H9 (cell line): Measurements from ENCODE around the gene AHSP. TPM values are rescaled to one million over a fixed set of nuclear protein-coding genes. Genes with fewer than 3 reads are reported as not detected.

Experiments
- DNase-seq: peaks from one replicate; pipeline ENCODE4 v3.0.0-alpha.2; 2017
- H2AFZ ChIP-seq: one replicate; pipeline ENCODE4 v1.6.1; 2013; ENCODE audit warnings: mild to moderate bottlenecking, low read length, control low read depth, moderate library complexity
- H2AK5ac ChIP-seq: 2 replicates; pipeline ENCODE4 v1.6.1; 2013; ENCODE audit warnings: low read length, control low read depth, mixed read lengths; ENCODE audit not compliant: insufficient read length
- H2BK120ac ChIP-seq: one replicate; pipeline ENCODE4 v1.6.1; 2013; ENCODE audit warnings: low read depth, mild to moderate bottlenecking, low read length, control low read depth, inconsistent platforms; ENCODE audit not compliant: poor library complexity, severe bottlenecking
- H2BK12ac ChIP-seq: 2 replicates; pipeline ENCODE4 v1.6.1; 2013; ENCODE audit warnings: low read length, control low read depth, mixed read lengths, low read depth; ENCODE audit not compliant: insufficient read length
- H2BK15ac ChIP-seq: 2 replicates; pipeline ENCODE4 v1.6.1; 2013; ENCODE audit warnings: low read depth, low read length, control low read depth
- H2BK20ac ChIP-seq: one replicate; pipeline ENCODE4 v1.6.1; 2013; ENCODE audit warnings: low read depth, mild to moderate bottlenecking, low read length, control low read depth, inconsistent platforms; ENCODE audit not compliant: poor library complexity, severe bottlenecking
- H2BK5ac ChIP-seq: 2 replicates; pipeline ENCODE4 v1.6.1; 2013; ENCODE audit warnings: low read length, control low read depth, mixed read lengths; ENCODE audit not compliant: insufficient read length
- H3K14ac ChIP-seq: 2 replicates; pipeline ENCODE4 v1.6.1; 2013; ENCODE audit warnings: low read length, control low read depth; ENCODE audit not compliant: insufficient read depth
- H3K18ac ChIP-seq: 2 replicates; pipeline ENCODE4 v1.6.1; 2013; ENCODE audit warnings: low read depth, mild to moderate bottlenecking, mixed read lengths, low read length, control low read depth; ENCODE audit not compliant: insufficient read length
- H3K23ac ChIP-seq: 2 replicates; pipeline ENCODE4 v1.6.1; 2013; ENCODE audit warnings: low read length, control low read depth, mixed read lengths, low read depth; ENCODE audit not compliant: insufficient read length
- H3K23me2 ChIP-seq: 2 replicates; pipeline ENCODE4 v1.6.1; 2013; ENCODE audit warnings: low read depth, mild to moderate bottlenecking, mixed read lengths, low read length, control low read depth; ENCODE audit not compliant: insufficient read length, poor library complexity, severe bottlenecking
- H3K27ac ChIP-seq: 2 replicates; pipeline ENCODE4 v1.5.1; 2013; ENCODE audit warnings: low read length, control low read depth, mixed read lengths, low read depth; ENCODE audit not compliant: insufficient read length
- H3K27me3 ChIP-seq: 2 replicates; pipeline ENCODE4 v1.6.1; 2013; ENCODE audit warnings: low read length, control low read depth, inconsistent platforms; ENCODE audit not compliant: insufficient read depth
- H3K4ac ChIP-seq: 2 replicates; pipeline ENCODE4 v1.6.1; 2013; ENCODE audit warnings: low read depth, mild to moderate bottlenecking, control low read depth, inconsistent platforms, low read length, moderate library complexity
- H3K4me1 ChIP-seq: 2 replicates; pipeline ENCODE4 v1.6.1; 2013; ENCODE audit warnings: low read length, control low read depth, inconsistent platforms; ENCODE audit not compliant: insufficient read depth
- H3K4me2 ChIP-seq: 2 replicates; pipeline ENCODE4 v1.6.1; 2013; ENCODE audit warnings: low read length, control low read depth, mixed read lengths; ENCODE audit not compliant: insufficient read length, insufficient read depth
- H3K56ac ChIP-seq: 2 replicates; pipeline ENCODE4 v1.6.1; 2013; ENCODE audit warnings: low read depth, mild to moderate bottlenecking, mixed read lengths, low read length, control low read depth; ENCODE audit not compliant: insufficient read length
- H3K79me1 ChIP-seq: 2 replicates; pipeline ENCODE4 v1.6.1; 2013; ENCODE audit warnings: low read depth, mild to moderate bottlenecking, moderate library complexity, low read length, control low read depth, inconsistent platforms; ENCODE audit not compliant: insufficient read depth, poor library complexity, severe bottlenecking
- H3K79me2 ChIP-seq: 2 replicates; pipeline ENCODE4 v1.6.1; 2013; ENCODE audit warnings: low read length, control low read depth, inconsistent platforms; ENCODE audit not compliant: insufficient read depth
- H3K9ac ChIP-seq: 2 replicates; pipeline ENCODE4 v1.6.1; 2013; ENCODE audit warnings: low read length, control low read depth, mixed read lengths; ENCODE audit not compliant: insufficient read length; ENCODE audit errors: extremely low read depth
- H3K9me3 ChIP-seq: one replicate; pipeline ENCODE4 v1.6.1; 2013; ENCODE audit warnings: low read depth, low read length, inconsistent platforms; ENCODE audit not compliant: control insufficient read depth
- H3T11ph ChIP-seq: one replicate; pipeline ENCODE4 v1.6.1; 2013; ENCODE audit warnings: mild to moderate bottlenecking, low read length, control low read depth, inconsistent platforms
- H4K20me1 ChIP-seq: one replicate; pipeline ENCODE4 v1.6.1; 2013; ENCODE audit not compliant: control insufficient read depth, insufficient read length, insufficient read depth
- H4K5ac ChIP-seq: 2 replicates; pipeline ENCODE4 v1.6.1; 2013; ENCODE audit warnings: low read depth, mild to moderate bottlenecking, mixed read lengths, low read length, control low read depth; ENCODE audit not compliant: insufficient read length
- H4K8ac ChIP-seq: replicated peaks from 2 replicates; pipeline ENCODE4 v1.6.1; 2013; ENCODE audit warnings: low read length, control low read depth, mixed read lengths, low read depth; ENCODE audit not compliant: insufficient read length
- H4K91ac ChIP-seq: 2 replicates; pipeline ENCODE4 v1.6.1; 2013; ENCODE audit warnings: low read depth, mild to moderate bottlenecking, moderate library complexity, mixed read lengths, low read length, control low read depth; ENCODE audit not compliant: insufficient read length
- H3K27ac Mint-ChIP-seq, 3 experiments: 2 replicates in 2 of 3; 3 replicates in 1 of 3; pipeline ENCODE4 v1.8.0; 2020 to 2021; ENCODE audit warnings: mixed read lengths in 3 of 3, mild to moderate bottlenecking in 1 of 3, moderate library complexity in 1 of 3
- H3K27me3 Mint-ChIP-seq: 2 replicates; pipeline ENCODE4 v1.8.0; 2021; ENCODE audit warnings: low read depth, mild to moderate bottlenecking, moderate library complexity, mixed read lengths
- H3K36me3 Mint-ChIP-seq, 3 experiments: 2 replicates in 2 of 3; 3 replicates in 1 of 3; pipeline ENCODE4 v1.8.0; 2020 to 2021; ENCODE audit warnings: low read depth in 3 of 3, mixed read lengths in 3 of 3; ENCODE audit not compliant: insufficient read depth in 1 of 3
- H3K4me1 Mint-ChIP-seq, 2 experiments: 2 replicates each; pipeline ENCODE4 v1.8.0; 2020; ENCODE audit warnings: mixed read lengths in 2 of 2
- H3K4me3 Mint-ChIP-seq, 2 experiments: 2 replicates in 1 of 2; 3 replicates in 1 of 2; pipeline ENCODE4 v1.8.0; 2020 to 2021; ENCODE audit warnings: mild to moderate bottlenecking in 2 of 2, mixed read lengths in 2 of 2, moderate library complexity in 1 of 2
- H3K9me3 Mint-ChIP-seq, 2 experiments: 2 replicates in 1 of 2; 3 replicates in 1 of 2; pipeline ENCODE4 v1.8.0; 2020; ENCODE audit warnings: mild to moderate bottlenecking in 2 of 2, mixed read lengths in 2 of 2, moderate library complexity in 1 of 2
- CTCF ChIP-seq: fragments of 200-600 bp; sonication (generic); conservative IDR thresholded peaks from 3 replicates; pipeline ENCODE4 v1.8.0; 2021; ENCODE audit warnings: antibody characterized with exemption, mild to moderate bottlenecking
- WGBS: extraction: QIAGEN DNeasy Blood & Tissue Kit; methylation state at CpG from one replicate; pipeline ENCODE4 v1.1.7; 2013; ENCODE audit warnings: missing lambda C conversion rate, low lambda C conversion rate, mixed read lengths; ENCODE audit not compliant: insufficient read length; ENCODE audit errors: extremely low coverage; 5-methylcytosine and 5-hydroxymethylcytosine counted together
- total RNA-seq: library from RNA; stranded (reverse); gene quantifications from 2 replicates; pipeline ENCODE4 v1.2.1, GENCODE V29; 2021

Gene AHSP
- total RNA-seq, 1 experiment from 2014 or later, result not detected

- Histone ChIP-seq H2AK5ac (no peak overlapping the region), H3K79me1 (no peaks in the 10 kb centered on the region), H3K18ac (no peak overlapping the region), H3T11ph (no peak overlapping the region), H3K4ac (no peak overlapping the region), H2BK15ac (no peak overlapping the region), H4K91ac (no peak overlapping the region), H2BK5ac (no peak overlapping the region), H3K56ac (no peak overlapping the region), H3K27ac (no peak overlapping the region), H2BK120ac (no peak overlapping the region), H3K9me3 (no peaks in the 10 kb centered on the region), H4K5ac (no peak overlapping the region), H2AFZ (no peak overlapping the region), H3K4me2 (peak overlapping the region; percentile 79), H3K23ac (no peak overlapping the region), H3K4me1 (peaks cover 9% of the 10 kb centered on the region; the same call in 1 of the 2 replicates), H3K14ac (peak overlapping the region; percentile 28; the same call in 1 of the 2 replicates), H4K20me1 (no peaks in the 10 kb centered on the region), H2BK12ac (no peak overlapping the region), H3K9ac (no peak overlapping the region), H3K23me2 (peaks cover 18% of the 10 kb centered on the region), H3K79me2 (no peaks in the 10 kb centered on the region), H4K8ac (no peak overlapping the region), H2BK20ac (no peak overlapping the region), H3K27me3 (peaks cover 10% of the 10 kb centered on the region; the same call in 1 of the 2 replicates)
- H3K4me3 Mint-ChIP-seq, result peak overlapping the region; percentile 64 to 83
- H3K4me1 Mint-ChIP-seq, result peaks cover 21 to 28% of the 10 kb centered on the region in 2 experiments
- WGBS, result no CpG with 5 or more reads among the region's 11 CpGs
- H3K27me3 Mint-ChIP-seq, result peaks cover 25% of the 10 kb centered on the region
- no peaks in the 10 kb centered on the region; a peak in 1 of 7 replicates for H3K36me3 Mint-ChIP-seq
- peak overlapping the region in 1 of 3 experiments; percentile 74; a peak in 3 of 7 replicates for H3K27ac Mint-ChIP-seq
- TF ChIP-seq CTCF, result no peak
- DNase-seq, result peak; percentile 38
- no peaks in the 10 kb centered on the region; a peak in 1 of 5 replicates for H3K9me3 Mint-ChIP-seq
Measured at GRCh38 chr16:31528523-31529107, 915 bp downstream of the AHSP start.
